ENCODE data around the gene FAM114A1.

FAM114A1 gene

GRCh38 chr4:38928568-38928967 lies 61.0 kb downstream of the FAM114A1 start:
- POLR2A ChIA-PET, result no interaction called here
- DNase-seq (ENCODE audit: low read depth, low spot score), result no peak
- CTCF ChIA-PET, result interaction anchor here (0.6 to 2.3 kb wide), 3 partner anchors 13 to 206 kb away, joined by 3 to 7 read pairs (median 5); no protein-coding TSS in a partner anchor
- TF ChIP-seq CTCF (IDR thresholded peaks at IDR 0.05; ENCODE audit: insufficient read depth, low read length, missing control alignments), result no peak
- H3K4me3 ChIP-seq (ENCODE audit: low read depth, low read length), result no peak overlapping the region

DNA sequence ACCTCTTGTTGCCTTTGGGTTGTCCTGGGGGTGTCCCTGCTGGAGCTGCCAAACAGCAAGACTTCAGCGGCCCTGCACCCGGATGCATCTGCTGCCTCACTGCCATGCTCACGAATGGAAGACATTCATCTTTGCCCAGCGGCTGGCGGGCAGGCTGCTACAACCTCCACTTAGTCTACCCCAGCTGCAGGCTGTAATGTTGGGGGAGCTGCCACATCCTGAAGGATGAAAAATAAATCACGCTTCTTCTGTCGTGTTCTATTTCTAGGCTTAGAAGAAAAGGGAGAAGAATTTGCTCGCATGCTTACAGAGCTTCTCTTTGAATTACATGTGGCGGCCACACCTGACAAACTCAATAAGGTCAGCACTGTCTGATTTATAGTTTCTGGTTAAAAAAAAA lies 61.4 kb downstream of the FAM114A1 start:
- DNase-seq (ENCODE audit: low read depth, low spot score), result no peak
- POLR2A ChIA-PET, result no interaction called here
- H3K4me3 ChIP-seq (ENCODE audit: low read depth, low read length), result no peak overlapping the region
- TF ChIP-seq CTCF (IDR thresholded peaks at IDR 0.05; ENCODE audit: insufficient read depth, low read length, missing control alignments), result no peak
- CTCF ChIA-PET, result interaction anchor here (1.5 to 2.3 kb wide), 2 partner anchors 14 to 206 kb away, joined by 5 to 7 read pairs; no protein-coding TSS in a partner anchor

GRCh38 chr4:38930204-38930603 lies 62.6 kb downstream of the FAM114A1 start:
- POLR2A ChIA-PET, result no interaction called here
- H3K4me3 ChIP-seq (ENCODE audit: low read depth, low read length), result no peak overlapping the region
- TF ChIP-seq CTCF (IDR thresholded peaks at IDR 0.05; ENCODE audit: insufficient read depth, low read length, missing control alignments), result no peak
- DNase-seq (ENCODE audit: low read depth, low spot score), result no peak
- CTCF ChIA-PET, result interaction anchor here (1.3 to 2.9 kb wide), 3 partner anchors 13 to 204 kb away, joined by 3 to 7 read pairs (median 6); no protein-coding TSS in a partner anchor

DNA sequence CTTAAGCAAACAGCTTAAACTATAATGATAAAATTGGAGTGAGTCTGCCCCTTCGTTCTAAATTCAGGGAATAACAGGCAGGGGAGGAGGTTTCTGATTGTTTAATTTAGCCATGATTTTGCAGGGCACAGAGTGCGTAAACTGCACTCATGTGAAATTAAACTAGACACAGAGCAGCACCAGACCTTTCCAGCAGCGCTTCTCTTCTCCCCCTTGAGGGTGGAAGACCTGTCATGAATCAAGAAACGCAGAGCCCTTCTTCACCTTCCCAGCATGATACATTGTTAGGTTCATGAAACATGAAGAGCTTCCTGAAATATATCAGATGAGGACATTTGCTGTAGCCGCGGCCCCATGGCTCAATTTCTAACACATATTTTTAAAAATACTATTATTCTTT lies 63.1 kb downstream of the FAM114A1 start:
- DNase-seq (ENCODE audit: low read depth, low spot score), result no peak
- TF ChIP-seq CTCF (IDR thresholded peaks at IDR 0.05; ENCODE audit: insufficient read depth, low read length, missing control alignments), result no peak
- CTCF ChIA-PET, result interaction anchor here (1.3 to 2.9 kb wide), 3 partner anchors 12 to 204 kb away, joined by 3 to 7 read pairs (median 6); no protein-coding TSS in a partner anchor
- no peak overlapping the region for H3K4me3 ChIP-seq (ENCODE audit: low read depth, low read length)
- POLR2A ChIA-PET, result no interaction called here

GRCh38 chr4:38931125-38931524 lies 63.5 kb downstream of the FAM114A1 start:
- DNase-seq (ENCODE audit: low read depth, low spot score), result no peak

More at GRCh38 chr4:38931125-38931524, 63.5 kb downstream of the FAM114A1 start:
- POLR2A ChIA-PET, result no interaction called here
- no peak overlapping the region for H3K4me3 ChIP-seq (ENCODE audit: low read depth, low read length)
- CTCF ChIA-PET, result interaction anchor here (1.2 to 2.9 kb wide), 3 partner anchors 38 to 203 kb away, joined by 3 to 6 read pairs (median 3); no protein-coding TSS in a partner anchor
- TF ChIP-seq CTCF (IDR thresholded peaks at IDR 0.05; ENCODE audit: insufficient read depth, low read length, missing control alignments), result no peak
